Stimulated activated naive CD8-positive, alpha-beta T cell treated with anti-CD3 and anti-CD28 coated beads, Interleukin-15, Interleukin-2, amounts not matched to agents 100 U/mL and 50 U/mL, for 24 hours (primary cell): Measurements from ENCODE around the gene INSYN2B.
"Not testable (repeated sequence)": the region's sequence is repeated elsewhere in the genome, so short reads cannot be mapped to it uniquely, and the experiment has no call there.

Experiments used
- ATAC-seq: fragments of 150-1000 bp; cut with Tn5 transposase; one replicate; pipeline ENCODE4 v1.10.0; 2021
- DNase-seq: peaks from one replicate; pipeline ENCODE4 v3.0.0; 2021

INSYN2B gene

DNA sequence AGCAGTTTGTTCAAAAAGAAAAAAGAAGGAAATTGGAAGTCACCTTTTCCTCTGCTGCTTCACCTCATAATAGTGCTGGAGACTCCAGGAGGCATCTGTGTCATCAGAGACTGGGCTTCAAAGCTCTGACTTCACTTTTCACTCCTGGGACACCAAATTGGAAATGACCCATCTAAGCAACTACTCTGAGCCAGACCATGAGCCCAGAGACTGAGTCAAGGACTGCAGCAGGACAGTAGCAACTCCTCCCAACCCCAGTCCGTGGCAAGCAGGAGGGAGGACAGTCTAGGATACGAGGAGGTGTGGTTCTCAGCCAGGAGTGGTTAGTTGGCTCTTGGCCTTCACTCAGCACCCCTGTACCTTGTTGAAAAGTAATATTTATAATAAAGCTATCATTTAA is 131.5 kb downstream of the INSYN2B start:
- DNase-seq: no peak

DNA sequence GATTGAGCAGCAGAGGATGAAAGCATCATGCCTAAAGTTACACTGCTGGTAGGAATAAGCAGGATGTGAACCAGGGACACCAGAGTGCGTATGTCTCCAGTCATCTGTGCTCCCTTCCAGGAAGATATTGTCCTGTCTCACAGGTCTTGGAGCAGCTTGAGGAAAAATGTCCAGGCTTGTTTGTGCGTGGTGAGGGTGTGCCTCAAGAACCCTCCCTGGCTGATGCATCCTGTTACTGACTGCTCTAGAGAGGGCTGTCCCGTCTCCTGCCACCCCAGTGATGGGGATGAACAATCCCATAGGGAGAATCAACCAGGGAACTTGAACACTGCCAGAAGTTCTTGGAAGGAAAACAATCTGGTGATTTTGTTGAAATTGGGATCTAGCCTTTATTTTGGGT is 132.0 kb downstream of the INSYN2B start:
- ATAC-seq: no peak
- DNase-seq: no peak

More for the DNA sequence above, 131.5 kb downstream of the INSYN2B start:
- ATAC-seq: no peak

DNA sequence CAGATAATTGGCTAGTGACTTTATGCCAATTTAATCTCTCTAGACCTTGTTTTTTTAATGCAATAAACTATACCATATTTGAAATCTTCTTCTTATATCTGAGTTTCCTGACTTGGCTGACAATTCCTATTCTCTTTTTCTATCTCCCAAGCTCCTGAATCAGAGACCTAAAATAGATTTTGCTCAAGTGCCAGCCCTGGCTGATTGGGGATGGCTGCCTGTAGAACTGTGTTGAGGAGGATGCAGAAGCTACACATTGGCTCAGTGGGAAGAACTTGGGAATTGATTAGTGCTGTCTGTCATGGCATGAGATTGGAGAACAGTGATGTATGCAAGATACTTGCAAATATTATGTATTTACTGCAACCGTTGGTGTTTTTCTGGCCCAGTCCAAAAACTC is 132.8 kb downstream of the INSYN2B start:
- ATAC-seq: no peak
- DNase-seq: no peak

DNA sequence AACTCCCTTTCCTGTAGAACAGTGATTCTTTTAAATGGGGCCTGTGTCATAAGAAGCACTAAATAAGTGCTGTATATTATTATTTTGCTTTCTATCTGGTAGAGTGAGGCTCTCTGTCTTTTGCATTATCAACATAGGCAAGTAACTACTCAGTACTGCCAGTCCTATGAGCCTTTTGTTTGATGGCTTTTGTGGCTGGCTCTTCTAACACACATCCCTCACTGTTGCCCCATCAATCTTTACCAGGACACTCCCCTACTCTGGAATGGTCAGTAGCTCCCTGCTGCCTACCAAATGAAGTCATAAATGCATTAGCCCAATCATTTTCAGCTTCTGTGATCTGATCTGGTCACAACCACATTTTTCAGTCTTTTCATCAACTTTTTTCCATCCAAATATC is 137.6 kb downstream of the INSYN2B start:
- no peak for ATAC-seq

DNA sequence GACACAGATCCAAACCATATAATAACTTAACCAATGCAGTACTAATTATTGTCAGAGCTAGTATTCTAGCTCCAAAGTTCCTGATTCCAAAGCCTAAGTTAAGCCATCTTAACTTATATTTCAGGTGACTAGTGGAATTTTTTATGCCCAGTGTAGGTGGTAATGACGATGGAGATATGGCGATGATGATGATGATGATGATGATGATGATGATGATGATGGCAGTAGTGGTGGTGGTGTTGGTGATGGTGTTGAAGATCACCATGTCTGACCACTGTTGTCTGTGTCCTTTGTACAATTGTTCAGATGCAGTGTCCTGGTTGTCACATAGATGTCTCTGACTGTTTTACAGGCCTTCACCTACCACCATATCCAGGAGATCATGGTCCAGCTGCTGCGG is 139.9 kb downstream of the INSYN2B start:
- DNase-seq (no peak), ATAC-seq (no peak)

More for the DNA sequence above, 137.6 kb downstream of the INSYN2B start:
- DNase-seq: no peak

DNA sequence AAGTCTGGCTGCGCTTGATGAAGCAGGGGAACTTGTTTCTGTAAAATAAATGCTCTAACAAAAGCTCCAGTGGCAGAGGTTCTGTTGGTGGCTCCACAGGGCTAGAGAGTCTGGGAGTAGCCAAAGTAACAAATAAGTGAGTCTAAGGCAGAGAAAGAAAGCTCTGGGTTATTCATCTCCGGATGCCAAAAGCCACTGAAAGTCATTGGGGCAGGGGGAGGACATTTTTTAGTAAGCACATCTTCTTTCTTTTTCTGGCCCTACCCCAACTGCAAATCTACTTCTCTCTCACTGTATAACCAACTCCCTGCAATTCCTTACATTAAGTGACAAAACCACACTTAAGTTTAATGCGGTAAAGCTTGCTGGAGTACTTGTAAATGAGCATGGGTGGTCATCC is 141.6 kb downstream of the INSYN2B start:
- ATAC-seq: no peak

DNA sequence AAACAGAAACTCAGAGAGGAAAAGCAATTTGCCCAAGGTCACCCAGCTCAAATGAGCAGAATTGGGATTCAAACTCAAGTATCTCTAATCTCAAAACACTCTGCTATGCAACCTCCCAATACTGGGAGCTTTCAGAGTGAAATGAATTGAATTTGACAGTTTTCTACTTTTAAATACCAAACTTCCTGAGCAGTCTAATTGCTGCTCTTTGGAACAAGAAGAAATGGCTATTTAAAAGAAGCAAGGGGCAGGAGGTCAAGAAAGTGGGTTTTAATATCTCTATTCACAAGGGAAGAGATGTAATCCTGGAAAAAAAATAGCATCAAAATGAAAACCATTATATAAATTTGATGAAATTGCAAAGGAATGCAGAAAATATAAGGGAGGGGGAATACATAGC is 142.6 kb downstream of the INSYN2B start:
- ATAC-seq: no peak
- no peak for DNase-seq

More for the DNA sequence above, 141.6 kb downstream of the INSYN2B start:
- no peak for DNase-seq

DNA sequence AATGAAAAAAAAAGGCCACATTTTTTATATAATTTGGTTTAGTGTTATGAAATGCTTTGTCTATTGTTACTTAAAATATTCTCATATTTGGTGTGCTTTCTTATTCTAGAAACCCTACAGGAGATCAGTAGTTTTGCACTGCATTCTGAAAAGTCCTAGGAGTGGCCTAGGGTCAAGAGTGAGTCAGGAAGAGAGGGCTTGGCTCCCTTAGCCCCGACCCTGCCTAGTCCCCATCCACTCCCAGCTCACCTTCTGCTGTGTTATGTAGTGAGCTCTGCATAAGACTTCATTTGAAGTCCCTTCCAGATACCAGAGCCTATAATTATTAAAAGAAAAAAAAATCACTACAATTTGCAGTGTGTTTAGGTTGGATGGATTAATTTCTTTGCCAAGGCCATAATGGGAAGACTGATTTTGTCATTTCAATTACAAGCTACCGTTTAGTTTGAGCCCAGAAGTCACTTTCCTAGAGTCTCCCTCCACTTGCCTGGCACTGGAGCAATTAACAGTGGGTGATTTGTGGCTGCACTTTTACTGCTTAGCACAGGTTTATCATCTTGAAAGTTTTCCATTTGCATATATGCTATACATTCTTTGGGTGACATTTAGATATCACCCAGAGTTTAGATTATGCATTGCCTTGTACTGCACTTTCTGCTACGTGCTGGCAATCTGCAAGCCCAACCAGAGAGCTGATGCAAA is 143.3 kb downstream of the INSYN2B start:
- no peak for DNase-seq
- ATAC-seq: no peak

DNA sequence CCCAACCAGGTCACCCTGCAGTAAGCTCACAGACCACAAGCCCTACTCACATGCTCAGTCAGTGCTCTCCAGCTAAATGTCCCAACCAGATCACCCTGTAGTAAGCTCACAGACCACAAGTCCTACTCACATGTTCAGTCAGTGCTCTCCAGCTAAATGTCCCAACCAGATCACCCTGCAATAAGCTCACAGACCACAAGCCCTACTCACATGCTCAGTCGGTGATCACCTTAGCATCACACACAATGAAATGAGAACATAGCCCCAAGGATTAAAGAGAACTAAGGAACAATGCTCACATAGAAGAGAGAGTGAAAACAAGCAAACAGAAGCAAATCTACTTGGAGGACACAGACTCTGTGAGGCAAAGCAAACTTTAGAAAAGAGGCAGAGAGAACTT is 145.8 kb downstream of the INSYN2B start:
- not testable (repeated sequence) for DNase-seq
- peak; percentile 60 for ATAC-seq

DNA sequence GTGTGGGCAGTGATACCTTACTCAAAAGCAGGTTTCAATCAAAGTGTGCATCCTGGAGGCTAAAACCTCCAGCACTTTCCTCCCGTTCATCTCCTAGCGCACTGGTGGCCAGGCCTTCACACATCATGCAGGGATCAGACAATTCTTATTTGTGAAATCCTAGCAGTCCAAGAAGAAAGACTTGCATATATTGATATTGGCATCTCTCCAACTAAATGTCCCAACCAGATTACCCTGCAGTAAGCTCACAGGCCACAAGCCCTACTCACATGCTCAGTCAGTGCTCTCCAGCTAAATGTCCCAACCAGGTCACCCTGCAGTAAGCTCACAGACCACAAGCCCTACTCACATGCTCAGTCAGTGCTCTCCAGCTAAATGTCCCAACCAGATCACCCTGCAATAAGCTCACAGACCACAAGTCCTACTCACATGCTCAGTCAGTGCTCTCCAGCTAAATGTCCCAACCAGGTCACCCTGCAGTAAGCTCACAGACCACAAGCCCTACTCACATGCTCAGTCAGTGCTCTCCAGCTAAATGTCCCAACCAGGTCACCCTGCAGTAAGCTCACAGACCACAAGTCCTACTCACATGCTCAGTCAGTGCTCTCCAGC is 146.5 kb downstream of the INSYN2B start:
- ATAC-seq, DNase-seq: not testable (repeated sequence)

DNA sequence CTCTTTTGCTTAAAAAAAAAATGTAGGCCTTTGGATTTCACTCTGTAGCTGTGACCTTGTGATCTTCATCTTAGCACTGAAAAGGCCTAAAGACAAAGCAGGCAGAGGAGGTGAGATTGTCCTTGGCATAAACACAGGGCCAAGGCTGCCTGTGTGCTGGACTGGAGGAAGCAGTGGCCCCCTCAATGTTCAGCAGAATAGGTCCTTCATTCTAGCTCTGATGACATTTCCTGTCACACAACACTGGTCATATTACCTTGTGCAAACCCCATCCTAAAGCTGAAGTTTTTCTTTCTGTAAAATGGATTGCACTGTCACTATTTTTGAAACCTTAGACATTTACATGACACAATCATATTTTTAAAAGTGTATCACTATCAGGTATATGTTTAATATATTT is 147.4 kb downstream of the INSYN2B start:
- DNase-seq: no peak
- ATAC-seq: no peak

DNA sequence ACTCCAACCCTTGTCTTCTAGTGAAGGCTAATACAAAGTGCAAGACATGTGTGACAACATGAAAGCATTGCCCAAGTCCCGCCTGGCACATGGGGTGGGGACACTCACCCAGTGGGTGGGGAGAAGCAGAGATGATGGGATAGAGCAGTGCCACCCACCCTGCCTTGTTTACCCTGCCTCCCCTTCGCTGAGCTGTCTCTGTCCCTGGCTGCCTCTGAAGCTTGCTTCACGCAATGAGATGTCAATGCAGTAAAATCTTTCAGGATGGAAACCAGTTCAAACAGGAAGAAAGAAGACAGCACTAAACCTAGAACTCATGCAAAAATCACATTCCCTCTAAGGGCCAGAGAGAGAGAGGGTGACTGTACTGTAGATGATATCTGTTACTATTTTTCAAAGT is 148.0 kb downstream of the INSYN2B start:
- ATAC-seq (no peak), DNase-seq (no peak)

DNA sequence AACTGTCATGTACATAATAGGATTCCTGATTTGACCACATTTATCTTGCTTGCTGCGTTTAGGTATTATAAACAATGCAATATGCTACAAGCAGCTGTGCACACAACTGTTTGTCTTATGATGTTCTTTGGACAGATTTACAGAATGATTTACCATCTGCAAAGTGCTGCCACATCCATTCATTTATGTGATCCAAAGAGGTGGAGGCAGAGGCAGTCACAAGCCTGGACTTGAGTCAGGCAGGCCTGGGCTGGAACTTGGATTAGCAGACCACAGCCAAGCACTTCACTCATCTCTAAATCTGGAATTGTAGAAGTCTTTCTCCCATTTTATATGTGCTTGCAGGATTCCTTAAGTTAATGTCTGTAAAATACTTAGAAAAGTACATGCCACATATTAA is 149.0 kb downstream of the INSYN2B start:
- ATAC-seq (no peak), DNase-seq (no peak)

DNA sequence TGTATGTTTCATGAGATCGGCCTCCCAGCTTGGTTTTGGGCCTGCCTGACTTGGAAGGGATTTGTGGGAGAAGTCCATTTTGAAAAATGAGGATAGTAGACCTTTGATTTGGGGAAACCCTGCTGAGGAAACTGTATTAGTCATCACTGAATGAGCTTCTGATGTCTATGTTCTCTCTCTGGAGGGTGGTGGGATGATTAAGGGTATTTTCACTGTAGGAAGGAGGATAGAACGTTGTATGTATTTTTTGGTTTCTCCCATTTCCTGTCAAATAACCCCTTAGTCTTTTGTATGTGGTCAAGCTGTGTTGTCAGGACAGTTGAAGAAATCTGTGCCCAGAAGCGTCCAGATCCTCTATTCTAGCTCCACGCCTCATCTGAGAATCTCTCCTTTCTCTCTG is 151.9 kb downstream of the INSYN2B start:
- ATAC-seq: peak; percentile 52
- no peak for DNase-seq

DNA sequence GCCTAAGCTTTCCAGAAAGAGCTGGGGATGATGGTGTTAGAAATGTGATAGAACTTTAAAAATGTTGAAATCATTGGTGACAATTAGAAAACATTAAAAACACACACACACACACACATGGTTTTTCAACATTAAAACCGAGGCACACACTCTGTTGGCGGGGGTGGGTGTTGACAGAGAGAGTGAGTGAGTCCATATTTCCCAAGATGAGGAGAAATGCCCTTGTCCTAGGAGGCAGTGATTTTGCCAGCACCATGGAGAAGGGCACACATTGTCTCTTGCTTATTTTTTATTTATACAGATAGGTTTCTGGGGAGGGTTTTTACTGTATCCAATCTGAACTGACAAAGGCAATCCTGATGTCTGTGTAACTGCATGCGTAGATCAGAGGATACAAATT is 152.5 kb downstream of the INSYN2B start:
- ATAC-seq: no peak

DNA sequence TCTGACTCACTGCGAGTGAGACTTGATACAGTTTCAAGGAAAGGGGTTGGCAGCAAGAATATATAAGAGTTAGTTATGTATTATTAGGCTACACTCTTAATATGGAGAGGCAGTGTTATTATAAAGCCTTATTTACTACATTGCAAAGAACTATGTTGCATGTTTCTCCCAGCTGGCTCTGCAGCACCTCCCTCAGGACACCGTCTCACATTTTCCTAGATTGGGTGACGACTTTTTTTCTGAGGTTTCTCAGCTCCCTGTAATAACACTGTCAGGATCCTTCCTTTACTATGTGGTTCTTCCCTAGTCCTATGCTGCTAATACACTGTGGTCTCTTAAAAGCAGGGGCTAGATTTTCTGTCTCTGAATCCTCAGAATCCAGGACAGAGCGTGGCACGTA is 153.7 kb downstream of the INSYN2B start:
- ATAC-seq (no peak), DNase-seq (no peak)

More for the DNA sequence above, 152.5 kb downstream of the INSYN2B start:
- DNase-seq: no peak

DNA sequence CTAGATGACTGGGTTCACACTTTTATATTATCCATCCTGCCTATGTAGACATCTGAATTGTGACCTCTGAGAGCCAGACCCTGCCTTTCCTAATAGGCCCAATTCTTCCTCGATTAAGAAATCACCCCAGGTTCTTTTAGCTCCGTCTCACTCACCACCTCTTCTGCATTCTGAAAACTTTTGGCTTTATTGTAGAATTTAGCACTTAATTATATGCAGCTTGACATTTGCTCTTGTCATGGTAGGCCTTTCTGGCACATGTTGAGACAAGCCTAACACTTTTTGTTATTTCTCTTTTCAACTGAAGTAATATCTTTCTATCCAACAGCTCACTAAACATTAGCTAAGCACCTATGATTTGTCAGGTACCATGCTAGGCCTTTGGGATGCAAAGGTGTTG is 163.3 kb downstream of the INSYN2B start:
- ATAC-seq: no peak
- no peak for DNase-seq

DNA sequence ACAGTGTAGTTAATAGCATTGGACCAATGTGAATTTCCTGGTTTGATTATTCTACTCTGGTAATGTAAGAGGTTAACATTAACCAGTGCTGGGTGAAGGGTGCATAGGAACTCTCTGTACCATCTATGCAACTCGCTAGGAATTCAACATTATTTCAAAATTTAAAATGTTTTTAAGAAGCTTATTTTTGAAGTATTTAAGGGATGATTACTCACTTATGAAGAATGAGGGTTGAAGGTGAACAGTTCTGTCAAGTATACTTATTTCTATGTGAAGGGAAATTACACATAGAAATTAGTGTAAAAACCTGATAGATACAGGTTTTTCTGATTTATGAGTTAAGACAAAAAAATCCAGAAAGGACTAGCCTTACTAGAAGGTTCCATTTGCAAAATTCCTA is 165.8 kb downstream of the INSYN2B start:
- DNase-seq (no peak), ATAC-seq (no peak)
